Neural progenitor cell (in vitro differentiated cells): ENCODE results near the gene BMPR1B.

Experiments used
- CTCF ChIP-seq: fragments of 200-600 bp; sonication (generic); IDR thresholded peaks from 2 replicates; pipeline ENCODE4 v1.5.1; 2017; ENCODE audit warnings: antibody characterized with exemption, mild to moderate bottlenecking
- EZH2 ChIP-seq: fragments of 200-600 bp; sonication (generic); IDR thresholded peaks from 2 replicates; pipeline ENCODE4 v1.6.1; 2017; ENCODE audit warnings: antibody characterized with exemption, mild to moderate bottlenecking, moderate library complexity

- TF ChIP-seq CTCF (no peak), EZH2 (no peak)
These were observed 398.7 kb downstream of the BMPR1B start for GRCh38 chr4:95156452-95156765.
